B cell (primary cell): ENCODE results near the gene DCP1A.

Experiments
- CTCF ChIP-seq: fragments of 200-600 bp; IDR thresholded peaks from one replicate; pipeline ENCODE4 v1.8.0; 2022; ENCODE audit warnings: antibody characterized with exemption, mild to moderate bottlenecking
- EZH2 ChIP-seq: IDR thresholded peaks from 2 replicates; pipeline ENCODE4 v1.6.1; 2012; ENCODE audit warnings: borderline replicate concordance, low read depth, mild to moderate bottlenecking, moderate library complexity, low read length; ENCODE audit not compliant: insufficient read depth, poor library complexity, severe bottlenecking

- TF ChIP-seq CTCF (no peak), EZH2 (no peak)
These were observed 77.2 kb downstream of the DCP1A start for GRCh38 chr3:53269888-53270880.
